Measurements from ENCODE around the gene SCN3A.

The SCN3A gene

DNA sequence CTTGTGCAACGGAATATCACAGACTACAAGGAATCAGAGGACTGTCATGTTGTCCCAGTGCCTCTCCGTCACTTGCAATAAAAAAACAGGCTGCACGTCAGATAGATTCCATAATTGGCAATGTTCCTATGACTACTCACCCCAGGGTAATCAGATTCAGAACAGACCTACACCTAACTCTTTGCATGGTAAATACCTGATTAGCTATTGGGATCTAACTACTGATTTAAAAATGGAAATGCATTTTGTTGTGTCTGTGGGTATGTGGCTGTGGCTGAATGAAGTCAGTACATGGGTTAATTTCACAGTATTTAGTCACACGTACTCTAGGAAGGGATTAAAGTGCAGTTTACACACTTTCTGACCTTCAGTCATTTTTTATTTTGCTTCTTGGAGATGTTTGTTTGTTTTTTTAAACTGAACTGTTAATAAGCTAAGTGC is 91.7 kb downstream of the SCN3A start:
- no peak for DNase-seq (ENCODE audit: low read depth)

DNA sequence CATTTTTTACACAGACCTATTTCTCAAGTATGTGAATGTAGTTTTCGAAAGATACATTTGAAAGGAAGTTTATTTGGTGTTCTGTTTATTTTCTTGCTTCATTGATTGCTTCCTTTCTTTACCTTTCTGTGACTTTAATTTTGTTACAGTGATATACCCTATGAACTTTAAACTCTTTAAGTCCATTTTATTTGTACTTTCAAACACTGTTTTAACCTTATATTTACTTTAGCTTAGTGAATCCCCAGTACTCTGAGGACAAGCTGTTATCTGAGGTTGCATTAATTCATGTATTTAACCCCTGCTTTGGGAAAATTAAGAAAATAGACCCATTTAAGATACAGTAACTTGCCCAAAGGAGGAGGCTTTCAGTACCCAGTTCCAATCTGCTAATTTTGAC is 93.5 kb downstream of the SCN3A start:
- no peak for DNase-seq (ENCODE audit: low read depth)

DNA sequence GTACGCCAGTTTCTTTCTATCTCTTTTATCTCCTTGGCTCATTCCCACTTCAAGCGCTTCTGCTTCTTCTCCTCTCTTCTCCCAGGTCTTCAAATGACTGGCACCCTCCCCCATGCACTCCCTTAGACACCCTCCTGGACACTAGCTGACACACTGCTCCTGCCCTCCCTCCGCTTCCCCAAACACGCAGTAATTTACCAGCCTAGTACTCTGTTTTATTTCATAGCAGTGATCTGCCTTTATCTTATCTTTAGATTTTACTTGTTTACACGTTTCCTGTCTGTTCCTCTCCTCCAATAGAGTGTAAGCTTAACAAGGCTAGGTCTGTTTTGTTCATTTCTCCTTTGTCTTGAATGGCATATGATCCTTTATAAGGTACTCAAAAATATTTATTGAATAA is 93.9 kb downstream of the SCN3A start:
- no peak for DNase-seq (ENCODE audit: low read depth)

DNA sequence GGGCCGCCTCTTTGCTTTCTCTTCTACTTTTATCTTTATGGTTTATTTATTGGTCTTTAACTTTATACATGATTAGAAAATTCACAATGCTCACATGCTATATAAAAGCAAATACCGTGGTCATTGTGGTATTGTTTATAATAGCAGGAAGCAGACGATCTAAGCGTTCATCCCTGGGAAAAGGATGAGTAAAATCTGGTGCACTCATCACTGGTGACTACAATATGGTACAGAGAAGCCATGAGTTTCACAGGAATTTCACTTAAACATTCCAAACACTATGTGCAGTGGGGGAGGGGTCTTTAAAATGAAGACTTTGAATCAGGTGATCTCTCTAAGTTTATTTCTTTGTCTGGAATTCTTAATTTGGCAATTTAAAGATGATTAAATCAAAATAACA is 97.9 kb downstream of the SCN3A start:
- DNase-seq (ENCODE audit: low read depth), result no peak

GRCh38 chr2:165087933-165088901 is 115.6 kb downstream of the SCN3A start:
- no peak for DNase-seq (ENCODE audit: low read depth)

DNA sequence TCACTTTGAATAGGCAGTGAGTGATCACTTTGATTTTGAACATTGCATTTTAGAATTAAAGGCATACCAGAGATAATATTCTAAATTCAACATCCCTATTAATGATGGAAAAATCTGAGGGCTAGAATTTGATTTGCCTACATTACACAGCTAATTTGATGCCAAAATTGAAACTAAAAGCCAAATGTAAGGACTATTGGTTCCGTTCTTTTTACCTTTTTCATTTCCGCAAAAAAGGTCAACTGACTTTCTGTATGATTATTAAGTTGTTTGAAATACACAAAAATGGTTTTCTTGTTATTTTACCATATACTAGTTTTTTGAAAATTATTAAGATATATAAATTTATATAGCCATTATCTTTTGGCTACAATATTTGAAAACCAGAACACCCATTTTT is 117.5 kb downstream of the SCN3A start:
- no peak for DNase-seq (ENCODE audit: low read depth)

DNA sequence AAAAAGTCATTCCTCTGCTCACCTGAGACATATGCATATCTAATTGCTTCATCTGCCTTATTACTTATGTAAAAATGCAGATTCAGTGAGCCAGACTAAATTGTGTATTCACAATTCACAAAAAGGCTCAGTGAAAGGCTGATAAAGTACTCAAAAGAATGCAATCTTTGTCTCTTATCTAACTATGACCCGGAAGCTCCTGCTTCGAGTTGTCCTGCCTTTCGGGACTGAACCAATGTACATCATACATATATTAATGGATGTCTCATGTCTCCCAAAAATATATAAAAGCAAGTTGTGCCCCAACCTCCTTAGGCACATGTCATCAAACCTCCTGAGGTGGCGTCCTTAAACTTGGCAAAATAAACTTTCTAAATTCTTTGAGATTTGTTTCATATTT is 120.5 kb downstream of the SCN3A start:
- DNase-seq (ENCODE audit: low read depth), result no peak

- no peak for DNase-seq (ENCODE audit: low read depth)
Measured at GRCh38 chr2:165082479-165082878, 121.4 kb downstream of the SCN3A start.

GRCh38 chr2:165081276-165081675 is 122.6 kb downstream of the SCN3A start:
- no peak for DNase-seq (ENCODE audit: low read depth)

DNA sequence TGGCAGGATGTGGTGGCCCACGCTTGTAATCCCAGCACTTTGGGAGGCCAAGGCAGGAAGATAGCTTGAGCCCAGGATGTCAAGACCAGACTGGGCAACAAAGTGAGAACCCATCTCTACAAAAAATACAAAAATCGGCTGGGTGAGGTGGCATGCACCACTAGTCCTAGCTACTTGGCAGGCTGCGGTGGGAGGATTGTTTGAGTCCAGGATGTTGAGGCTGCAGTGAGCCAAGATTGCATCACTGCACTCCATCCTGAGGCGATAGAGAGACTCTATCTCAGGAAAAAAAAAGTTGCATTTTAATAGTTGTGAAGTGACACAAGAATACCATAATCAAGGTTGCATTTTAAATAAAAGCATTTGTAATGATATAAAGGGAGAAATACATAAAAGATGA is 124.4 kb downstream of the SCN3A start:
- DNase-seq (ENCODE audit: low read depth), result no peak

GRCh38 chr2:165078913-165079312 is 124.9 kb downstream of the SCN3A start:
- DNase-seq (ENCODE audit: low read depth), result no peak

- no peak for DNase-seq (ENCODE audit: low read depth)
Measured at GRCh38 chr2:165074884-165075283, 129.0 kb downstream of the SCN3A start.

DNA sequence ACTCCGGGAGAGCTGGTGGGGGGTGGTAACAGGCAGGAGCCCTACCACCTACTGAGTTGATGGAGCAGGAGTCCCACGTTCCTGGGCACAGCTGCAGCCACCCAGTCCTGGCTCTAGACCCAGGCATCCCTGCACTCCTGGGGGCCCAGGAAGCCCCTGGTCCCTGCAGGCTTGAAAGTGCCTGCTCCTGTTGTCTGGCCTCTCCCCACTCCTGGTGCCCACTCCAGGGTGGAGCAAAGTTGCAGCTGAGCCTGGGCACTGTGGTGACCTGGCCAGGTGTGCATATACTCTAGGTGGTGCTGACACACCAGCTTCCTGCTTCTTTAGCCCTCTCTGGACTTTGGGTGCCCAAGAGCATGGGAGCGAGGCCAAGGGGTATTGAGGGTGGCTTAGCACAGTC is 129.5 kb downstream of the SCN3A start:
- no peak for DNase-seq (ENCODE audit: low read depth)

- no peak for DNase-seq (ENCODE audit: low read depth)
Measured at GRCh38 chr2:165070076-165070475, 133.8 kb downstream of the SCN3A start.

GRCh38 chr2:165069151-165069550 is 134.7 kb downstream of the SCN3A start:
- no peak for DNase-seq (ENCODE audit: low read depth)

GRCh38 chr2:165068487-165068757 is 135.4 kb downstream of the SCN3A start:
- DNase-seq (ENCODE audit: low read depth), result no peak

DNA sequence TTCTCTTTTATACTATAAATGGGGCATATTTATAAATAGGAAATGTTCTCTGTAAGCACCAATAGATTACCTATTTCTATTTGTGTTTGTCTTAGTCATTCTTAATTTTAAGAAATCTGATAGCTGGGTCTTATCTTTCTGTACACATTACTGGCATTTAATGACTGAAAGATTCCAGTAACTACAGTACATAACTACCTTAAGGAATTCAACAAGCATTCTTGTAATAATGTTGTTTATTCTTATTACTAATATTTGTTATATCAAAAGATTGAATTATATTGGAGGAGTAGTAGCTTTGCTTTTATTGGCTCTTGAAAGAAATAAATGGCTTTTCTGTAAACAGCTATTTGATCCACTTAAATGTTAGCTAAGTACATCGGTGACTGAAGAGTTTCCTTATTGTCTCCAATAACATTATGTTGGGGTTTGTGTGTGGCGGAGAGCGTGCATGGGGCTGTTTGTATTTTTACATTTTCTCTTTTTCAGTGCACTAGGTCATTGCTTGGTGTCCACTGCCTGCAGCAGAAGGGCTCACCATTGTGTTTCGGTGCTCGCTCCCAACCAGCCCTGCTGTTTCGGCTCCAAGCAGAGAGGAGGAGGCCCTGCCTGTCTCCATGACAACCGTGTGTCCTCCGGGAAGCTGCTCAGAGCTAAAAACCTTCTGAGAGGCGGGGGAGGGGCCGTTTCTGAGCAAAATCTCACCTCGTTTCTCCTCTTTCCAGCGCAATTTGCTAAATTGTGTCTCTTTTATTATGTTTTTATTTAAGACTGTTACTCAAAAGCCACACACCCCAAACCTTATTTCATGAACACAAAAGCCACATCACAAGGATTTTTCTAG is 136.0 kb downstream of the SCN3A start:
- no peak for DNase-seq (ENCODE audit: low read depth)

DNA sequence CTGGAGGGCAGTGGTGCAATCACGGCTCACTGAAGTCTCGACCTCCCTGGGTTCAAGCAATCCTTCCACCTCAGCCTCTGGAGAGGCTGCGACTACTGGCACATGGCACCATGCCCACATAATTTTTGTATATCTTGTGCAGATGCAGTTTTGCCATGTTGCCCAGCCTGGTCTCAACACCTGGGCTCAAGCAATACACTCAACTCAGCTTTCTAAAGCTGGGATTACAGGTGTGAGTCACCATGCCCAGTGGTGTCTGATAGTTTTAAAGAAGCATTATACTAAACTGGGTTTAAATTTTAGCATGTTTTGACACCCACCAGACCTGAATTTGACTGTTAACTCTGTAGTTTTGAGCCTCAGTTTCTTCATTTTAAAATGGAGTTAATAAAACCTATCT is 139.1 kb downstream of the SCN3A start:
- DNase-seq (ENCODE audit: low read depth), result no peak

- DNase-seq (ENCODE audit: low read depth), result no peak
Measured at GRCh38 chr2:165060411-165060810, 143.4 kb downstream of the SCN3A start.

DNA sequence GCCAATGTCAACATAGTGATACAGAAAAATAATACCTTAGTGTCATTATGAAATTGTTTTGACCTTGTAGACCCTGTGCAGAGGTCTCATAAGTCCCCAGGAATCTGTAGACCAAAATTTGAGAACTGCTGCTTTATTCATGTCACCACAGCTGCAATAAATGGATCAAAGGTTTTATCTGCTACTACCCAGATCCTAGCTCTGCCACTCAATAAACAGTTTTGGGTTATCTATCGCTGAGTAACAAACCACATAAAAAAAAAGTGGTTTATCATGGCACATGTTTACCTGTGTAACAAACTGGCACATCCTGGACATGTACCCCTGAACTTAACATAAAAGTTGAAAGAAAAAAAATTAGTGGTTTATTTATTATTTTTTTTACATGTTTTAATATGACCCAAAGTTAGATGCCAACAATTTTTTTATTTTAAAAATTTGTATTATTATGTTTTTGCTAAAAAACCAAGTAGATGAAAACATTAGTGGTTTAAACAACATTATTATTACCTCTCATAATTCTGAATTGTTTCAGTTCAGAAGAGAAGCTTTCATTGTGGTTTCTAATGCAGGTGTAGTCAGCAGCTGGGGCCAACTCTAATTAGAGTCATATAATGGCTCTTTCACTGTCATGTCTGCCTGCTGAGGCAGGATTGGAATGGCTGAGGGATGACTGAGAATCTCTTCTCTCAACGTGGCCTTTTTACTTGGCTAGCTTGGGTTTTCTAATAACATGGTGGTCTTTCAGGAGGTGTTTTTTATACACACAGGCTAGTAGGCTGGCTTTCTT is 145.2 kb downstream of the SCN3A start:
- no peak for DNase-seq (ENCODE audit: low read depth)

DNA sequence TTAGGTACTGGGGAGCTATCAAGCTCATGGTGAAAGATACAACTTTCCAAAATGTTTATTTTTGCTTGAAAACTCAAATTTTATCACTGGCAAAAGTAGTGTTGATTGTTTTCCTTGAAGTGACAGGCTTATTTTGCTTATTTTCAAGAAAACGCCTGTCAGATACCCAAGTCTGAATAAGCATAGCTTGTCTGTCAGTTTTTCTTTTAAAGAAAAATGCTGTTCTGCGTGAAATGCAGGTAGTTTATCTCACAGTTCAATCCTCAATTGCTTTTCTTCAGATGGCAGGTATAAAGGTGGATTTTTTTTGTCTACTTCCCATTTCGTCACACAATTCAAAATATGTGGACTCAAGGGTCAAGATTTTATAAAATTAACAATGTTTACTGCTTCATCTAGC is 145.9 kb downstream of the SCN3A start:
- no peak for DNase-seq (ENCODE audit: low read depth)

DNA sequence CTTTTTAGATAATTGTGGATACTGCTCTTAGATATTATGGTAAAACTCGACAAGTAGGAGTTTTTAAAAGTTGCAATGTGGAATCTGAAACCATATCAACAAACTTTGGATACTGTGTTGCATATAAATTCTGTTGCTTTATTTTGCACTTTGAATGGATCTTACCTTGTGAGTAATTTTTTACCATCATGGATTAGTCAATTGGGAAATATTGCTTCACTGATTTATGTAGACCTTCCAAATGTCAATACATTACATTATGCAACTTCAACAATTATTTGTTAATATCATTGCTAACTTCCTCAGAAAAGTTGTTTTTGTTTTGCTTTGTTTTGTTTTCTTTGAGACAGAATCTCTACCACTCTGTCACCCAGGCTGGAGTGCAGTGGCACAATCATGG is 146.5 kb downstream of the SCN3A start:
- DNase-seq (ENCODE audit: low read depth), result no peak

DNA sequence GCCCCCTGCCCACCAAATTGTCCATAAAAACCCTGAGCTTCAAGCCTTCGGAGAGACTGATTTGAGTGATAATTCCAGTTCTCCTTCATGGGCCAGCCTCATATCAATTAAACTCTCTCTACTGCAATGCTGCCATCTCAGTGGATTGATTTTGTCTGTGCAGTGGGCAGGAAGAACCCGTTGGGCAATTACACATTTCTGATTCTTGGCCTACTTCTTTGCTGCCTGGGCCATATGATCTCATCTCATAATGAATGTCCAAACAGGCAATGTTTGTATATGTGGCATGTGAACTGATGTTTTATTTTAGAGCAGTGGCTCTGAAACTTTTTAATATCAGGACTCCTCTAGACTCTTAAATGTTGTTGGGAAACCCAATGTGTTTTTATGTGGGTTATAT is 147.3 kb downstream of the SCN3A start:
- DNase-seq (ENCODE audit: low read depth), result no peak
